Smooth muscle cell (in vitro differentiated cells): ENCODE data around the gene SDC1. TPM values are rescaled to one million over a fixed set of nuclear protein-coding genes. Genes with fewer than 3 reads are reported as not detected.

Source experiments
- DNase-seq: peaks from one replicate; lab custom pipeline; 2025; ENCODE audit not compliant: unreplicated experiment; lab: John Stamatoyannopoulos, UW
- H2AFZ ChIP-seq: fragments of 200-600 bp; sonication (generic); 2 replicates; pipeline ENCODE4 v1.6.0; 2016; ENCODE audit warnings: antibody characterized with exemption, low read depth, mild to moderate bottlenecking
- H3F3A ChIP-seq: fragments of 200-600 bp; sonication (generic); 2 replicates; pipeline ENCODE4 v1.6.0; 2017; ENCODE audit warnings: antibody characterized with exemption, low read depth
- H3K27ac ChIP-seq: fragments of 200-600 bp; sonication (generic); 2 replicates; pipeline ENCODE4 v1.5.1; 2016; ENCODE audit warnings: low read depth, mild to moderate bottlenecking
- H3K27me3 ChIP-seq: fragments of 200-600 bp; sonication (generic); 2 replicates; pipeline ENCODE4 v1.6.1; 2016; ENCODE audit warnings: low read depth, mild to moderate bottlenecking
- H3K36me3 ChIP-seq: fragments of 200-600 bp; sonication (generic); 2 replicates; pipeline ENCODE4 v1.5.1; 2016; ENCODE audit warnings: low read depth
- H3K4me1 ChIP-seq: fragments of 200-600 bp; sonication (generic); 2 replicates; pipeline ENCODE4 v1.5.1; 2016; ENCODE audit warnings: low read depth
- H3K4me2 ChIP-seq: fragments of 200-600 bp; sonication (generic); 2 replicates; pipeline ENCODE4 v1.6.0; 2016; ENCODE audit warnings: mild to moderate bottlenecking
- H3K4me3 ChIP-seq: fragments of 200-600 bp; sonication (generic); 2 replicates; pipeline ENCODE4 v1.5.1; 2016; ENCODE audit warnings: mild to moderate bottlenecking
- H3K79me2 ChIP-seq: fragments of 200-600 bp; sonication (generic); 2 replicates; pipeline ENCODE4 v1.6.0; 2016; ENCODE audit warnings: low read depth, mild to moderate bottlenecking
- H3K9ac ChIP-seq: fragments of 200-600 bp; sonication (generic); 2 replicates; pipeline ENCODE4 v1.6.0; 2016; ENCODE audit warnings: low read depth
- H3K9me3 ChIP-seq: fragments of 200-600 bp; sonication (generic); replicated peaks from 2 replicates; pipeline ENCODE4 v1.5.1; 2016; ENCODE audit warnings: low read depth
- H4K20me1 ChIP-seq: fragments of 200-600 bp; sonication (generic); 2 replicates; pipeline ENCODE4 v1.6.0; 2016; ENCODE audit warnings: low read depth
- CTCF ChIP-seq: fragments of 200-600 bp; sonication (generic); IDR thresholded peaks from 2 replicates; pipeline ENCODE4 v1.5.1; 2017; ENCODE audit warnings: borderline replicate concordance, mild to moderate bottlenecking, antibody characterized with exemption; ENCODE audit not compliant: insufficient read depth, poor library complexity, severe bottlenecking
- WGBS: methylation state at CpG from one replicate; pipeline ENCODE4 v1.1.7; 2016; ENCODE audit warnings: low lambda C conversion rate; 5-methylcytosine and 5-hydroxymethylcytosine counted together
- polyA plus RNA-seq: library from polyadenylated mRNA; unstranded; fragments of >200 nt; fragmentation: Nextera tagmentation; extraction: Ambion mirVana; gene quantifications from 2 replicates; pipeline ENCODE4 v1.2.1, GENCODE V29; 2016
- total RNA-seq: library from RNA; depleted of rRNA; stranded (reverse); fragments of >200 nt; gene quantifications from 2 replicates; pipeline ENCODE4 v1.2.3, GENCODE V29; 2014

SDC1 gene
- total and polyA plus RNA-seq, 2 experiments from 2014 or later, result 61.0 to 88.1 TPM

GRCh38 chr2:20229322-20230113 is 4.6 kb upstream of the SDC1 start:
- no peaks in the 10 kb centered on the region for H3K36me3 ChIP-seq
- TF ChIP-seq CTCF, result no peak
- H3F3A ChIP-seq, result no peaks in the 10 kb centered on the region
- no peak overlapping the region for H3K4me3 ChIP-seq
- DNase-seq, result no peak
- no peaks in the 10 kb centered on the region for H4K20me1 ChIP-seq
- no peaks in the 10 kb centered on the region for H3K79me2 ChIP-seq
- peaks cover 3% of the 10 kb centered on the region for H3K4me1 ChIP-seq
- no peak overlapping the region for H3K4me2 ChIP-seq
- H3K9ac ChIP-seq, result no peak overlapping the region
- no peak overlapping the region for H2AFZ ChIP-seq
- WGBS, result 86% methylated on average over 8 of the region's 8 CpGs
- no peaks in the 10 kb centered on the region for H3K9me3 ChIP-seq
- no peak overlapping the region for H3K27ac ChIP-seq
- no peaks in the 10 kb centered on the region for H3K27me3 ChIP-seq

GRCh38 chr2:20227894-20228505 is 3.1 kb upstream of the SDC1 start:
- Histone ChIP-seq H3K27me3 (no peaks in the 10 kb centered on the region), H2AFZ (no peak overlapping the region), H3K4me3 (no peak overlapping the region), H3K9ac (no peak overlapping the region), H3K36me3 (no peaks in the 10 kb centered on the region), H3K27ac (no peak overlapping the region), H3K9me3 (no peaks in the 10 kb centered on the region), H3K79me2 (no peaks in the 10 kb centered on the region), H3K4me1 (peaks cover 10% of the 10 kb centered on the region), H3F3A (no peaks in the 10 kb centered on the region), H3K4me2 (no peak overlapping the region), H4K20me1 (no peaks in the 10 kb centered on the region)
- DNase-seq, result no peak
- 90% methylated on average over 10 of the region's 10 CpGs for WGBS
- no peak for TF ChIP-seq CTCF

GRCh38 chr2:20226152-20226545 is 1.2 kb upstream of the SDC1 start:
- Histone ChIP-seq H3K9ac (no peak overlapping the region), H3K27ac (no peak overlapping the region), H3K79me2 (no peaks in the 10 kb centered on the region), H3F3A (peaks cover 2% of the 10 kb centered on the region), H2AFZ (no peak overlapping the region), H3K4me1 (peaks cover 28% of the 10 kb centered on the region), H3K27me3 (no peaks in the 10 kb centered on the region), H3K4me3 (no peak overlapping the region), H3K9me3 (no peaks in the 10 kb centered on the region), H4K20me1 (no peaks in the 10 kb centered on the region), H3K36me3 (no peaks in the 10 kb centered on the region), H3K4me2 (no peak overlapping the region)
- DNase-seq, result no peak
- TF ChIP-seq CTCF, result no peak
- whole genome bisulfite sequencing, result 93% methylated on average over 14 of the region's 14 CpGs
